GM12873 (cell line): ENCODE results near the gene RNF8.

ENCODE experiments used
- TF ChIP-seq, protein P1 (sequence below): IDR thresholded peaks from 2 replicates; pipeline ENCODE4 v1.5.1; 2012; ENCODE audit warnings: low read depth, mild to moderate bottlenecking, moderate library complexity, low read length, control low read depth; ENCODE audit not compliant: insufficient read depth; ENCODE audit errors: missing control alignments

Gene RNF8

DNA sequence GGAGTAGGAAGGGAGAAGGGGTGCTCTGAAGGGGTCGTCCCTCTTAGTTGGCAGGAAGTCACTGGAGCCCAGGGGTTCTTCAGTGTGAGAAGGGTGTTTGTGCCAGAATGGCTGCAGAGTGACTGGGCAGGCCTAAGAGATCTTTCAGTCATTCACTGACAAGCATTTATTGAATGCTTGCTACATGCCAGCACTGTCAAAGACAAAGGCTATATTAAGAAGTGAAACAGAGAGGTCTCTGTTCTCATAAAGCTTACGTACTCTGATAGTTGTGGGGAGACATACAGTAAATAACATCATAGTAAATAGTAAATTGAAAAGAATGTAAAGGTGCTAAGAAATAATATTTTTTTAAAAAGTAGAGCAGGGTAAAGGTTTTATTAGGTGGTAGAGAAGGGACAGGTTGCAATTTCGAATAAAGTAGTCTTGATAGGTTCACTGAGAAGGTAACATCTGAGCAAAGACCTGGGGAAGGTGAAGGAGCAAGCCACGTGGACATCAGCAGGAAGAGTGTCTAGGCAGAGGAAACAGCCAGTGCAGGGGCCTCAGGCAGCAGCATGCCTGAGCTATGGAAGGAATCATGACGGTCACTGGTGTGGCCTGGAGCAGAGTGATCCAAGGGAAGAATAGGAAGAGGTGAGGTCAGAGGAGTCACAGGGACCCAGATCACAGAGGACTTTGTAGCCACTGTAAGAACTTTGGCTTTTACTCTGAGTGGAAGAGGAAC lies 36.3 kb upstream of the RNF8 start:
- TF ChIP-seq, protein P1, sequence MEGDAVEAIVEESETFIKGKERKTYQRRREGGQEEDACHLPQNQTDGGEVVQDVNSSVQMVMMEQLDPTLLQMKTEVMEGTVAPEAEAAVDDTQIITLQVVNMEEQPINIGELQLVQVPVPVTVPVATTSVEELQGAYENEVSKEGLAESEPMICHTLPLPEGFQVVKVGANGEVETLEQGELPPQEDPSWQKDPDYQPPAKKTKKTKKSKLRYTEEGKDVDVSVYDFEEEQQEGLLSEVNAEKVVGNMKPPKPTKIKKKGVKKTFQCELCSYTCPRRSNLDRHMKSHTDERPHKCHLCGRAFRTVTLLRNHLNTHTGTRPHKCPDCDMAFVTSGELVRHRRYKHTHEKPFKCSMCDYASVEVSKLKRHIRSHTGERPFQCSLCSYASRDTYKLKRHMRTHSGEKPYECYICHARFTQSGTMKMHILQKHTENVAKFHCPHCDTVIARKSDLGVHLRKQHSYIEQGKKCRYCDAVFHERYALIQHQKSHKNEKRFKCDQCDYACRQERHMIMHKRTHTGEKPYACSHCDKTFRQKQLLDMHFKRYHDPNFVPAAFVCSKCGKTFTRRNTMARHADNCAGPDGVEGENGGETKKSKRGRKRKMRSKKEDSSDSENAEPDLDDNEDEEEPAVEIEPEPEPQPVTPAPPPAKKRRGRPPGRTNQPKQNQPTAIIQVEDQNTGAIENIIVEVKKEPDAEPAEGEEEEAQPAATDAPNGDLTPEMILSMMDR = no peak

DNA sequence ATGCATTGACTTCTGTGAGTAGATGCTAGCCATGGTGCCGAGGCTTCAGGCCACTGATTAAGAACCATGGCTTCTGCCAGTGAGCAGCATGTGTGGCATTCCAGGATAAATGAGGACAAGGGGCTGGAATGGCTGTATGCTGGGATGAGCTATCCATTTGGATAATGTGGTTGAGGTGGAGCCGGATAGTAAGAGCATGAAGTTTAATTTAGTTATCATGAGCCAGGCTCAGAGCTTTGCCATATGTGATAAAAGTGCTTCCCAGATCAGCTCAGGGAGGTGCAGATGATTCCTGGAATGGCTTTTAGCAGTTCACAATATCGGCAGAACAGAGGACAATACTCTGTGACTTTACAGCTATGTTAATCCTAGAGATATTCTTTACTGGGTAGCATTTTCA lies 34.6 kb upstream of the RNF8 start:
- TF ChIP-seq, protein P1 = no peak

DNA sequence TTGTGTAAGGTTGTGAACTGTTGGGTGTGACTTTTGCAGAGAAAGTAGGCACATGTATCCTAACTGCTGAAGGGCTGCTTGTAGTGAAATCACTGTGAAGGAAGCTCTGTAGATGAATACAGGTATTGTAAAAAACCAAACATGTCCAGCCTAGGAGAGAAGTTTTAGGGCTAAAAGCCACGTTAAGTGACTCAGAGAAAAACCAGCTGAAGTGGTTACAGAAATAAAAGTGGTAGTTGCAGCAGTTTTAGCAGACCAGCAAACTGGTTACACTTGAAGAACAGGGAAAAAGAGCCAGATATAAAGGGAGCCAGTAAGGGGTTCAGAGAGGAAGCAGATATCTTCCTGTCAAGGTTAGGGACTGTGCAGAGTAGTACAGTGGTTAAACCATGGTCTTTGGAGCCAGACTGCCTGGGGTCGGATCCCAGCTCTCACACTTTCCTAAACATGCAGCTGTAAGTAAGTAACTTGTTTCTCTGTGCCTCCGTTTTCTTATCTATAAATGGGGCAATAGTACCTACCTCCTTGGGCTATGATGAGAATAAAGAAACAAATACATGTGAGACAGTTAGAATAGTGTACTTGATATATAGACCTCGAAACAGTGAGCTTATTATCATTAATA lies 33.8 kb upstream of the RNF8 start:
- TF ChIP-seq, protein P1 = no peak

DNA sequence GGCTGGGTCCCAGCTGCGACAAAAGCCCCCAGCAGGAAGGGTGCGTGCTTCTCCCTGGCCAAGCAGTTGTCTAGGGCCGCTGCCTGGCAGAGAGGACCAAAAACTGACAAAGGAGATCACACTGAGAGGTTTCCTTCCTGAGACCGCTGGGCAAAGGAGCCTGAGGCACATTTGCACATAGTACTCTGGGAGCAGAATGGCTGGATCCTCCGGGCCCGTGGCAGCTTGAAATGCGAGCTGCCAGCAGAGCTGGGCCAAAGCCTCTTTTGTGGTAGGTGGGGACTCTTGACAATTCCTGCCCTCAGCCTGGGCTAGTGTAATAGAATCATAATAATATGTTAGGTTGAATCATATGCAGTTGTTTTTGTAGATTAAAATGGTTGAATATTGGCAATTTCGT lies 33.1 kb upstream of the RNF8 start:
- TF ChIP-seq, protein P1 = no peak

DNA sequence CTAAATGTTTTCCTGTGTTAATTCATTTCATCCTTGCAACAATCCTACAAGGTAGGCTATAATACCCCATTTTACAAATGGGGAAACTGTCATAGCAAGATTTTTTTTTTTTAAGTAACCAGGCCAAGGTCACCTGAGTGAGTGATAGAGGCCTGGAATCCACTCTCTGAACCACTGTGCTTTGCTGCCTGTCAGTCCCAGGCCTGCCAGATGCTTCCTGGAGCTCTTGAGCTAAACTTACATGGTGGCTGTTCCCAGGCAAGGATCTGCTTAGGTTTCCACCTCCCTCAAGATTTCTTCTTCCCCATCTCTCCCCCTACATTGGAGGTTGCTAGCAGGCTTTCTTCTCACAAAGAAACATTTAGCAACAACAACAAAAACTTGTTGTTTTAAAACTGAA lies 32.7 kb upstream of the RNF8 start:
- TF ChIP-seq, protein P1 = no peak

DNA sequence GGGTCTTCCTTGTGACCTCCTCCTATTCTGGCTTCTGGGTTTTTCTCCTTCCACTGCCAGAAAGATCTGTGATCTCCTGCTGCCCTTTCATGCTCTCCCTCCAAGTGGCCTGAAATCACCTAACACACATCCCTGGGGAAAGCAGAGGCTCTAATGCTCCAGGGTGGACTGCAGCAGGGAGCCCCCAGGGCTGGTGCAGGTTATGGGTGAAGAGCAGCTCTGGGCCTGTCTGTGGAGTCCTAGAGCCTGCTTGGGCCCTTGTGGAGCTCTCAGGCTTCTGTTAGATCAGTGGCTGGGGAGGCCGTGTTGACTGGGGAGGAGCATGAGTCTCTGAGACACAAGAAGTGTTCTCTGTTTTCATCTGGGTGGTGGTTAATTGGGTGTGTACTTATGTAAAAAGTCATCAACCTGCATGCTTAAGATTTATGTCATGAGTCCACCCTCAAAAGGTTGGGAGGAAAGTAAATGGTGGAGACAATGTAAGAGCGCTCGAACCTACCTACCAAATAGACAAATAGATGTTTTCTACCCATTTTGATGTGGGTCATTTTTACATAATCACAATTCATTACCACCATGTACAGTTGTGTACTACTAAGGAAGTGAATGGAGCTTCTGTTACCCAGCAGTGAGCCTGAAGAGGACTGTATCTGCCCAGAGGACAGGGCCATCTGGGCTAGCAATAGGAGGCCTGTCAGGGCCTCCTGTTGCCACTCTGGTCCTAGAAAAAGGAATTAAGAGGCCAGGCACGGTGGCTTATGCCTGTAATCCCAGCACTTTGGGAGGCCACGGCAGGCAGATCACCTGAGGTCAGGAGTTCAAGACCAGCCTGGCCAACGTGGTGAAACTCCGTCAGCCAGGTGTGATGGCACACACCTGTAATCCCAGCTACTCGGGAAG lies 32.0 kb upstream of the RNF8 start:
- TF ChIP-seq, protein P1 = no peak

DNA sequence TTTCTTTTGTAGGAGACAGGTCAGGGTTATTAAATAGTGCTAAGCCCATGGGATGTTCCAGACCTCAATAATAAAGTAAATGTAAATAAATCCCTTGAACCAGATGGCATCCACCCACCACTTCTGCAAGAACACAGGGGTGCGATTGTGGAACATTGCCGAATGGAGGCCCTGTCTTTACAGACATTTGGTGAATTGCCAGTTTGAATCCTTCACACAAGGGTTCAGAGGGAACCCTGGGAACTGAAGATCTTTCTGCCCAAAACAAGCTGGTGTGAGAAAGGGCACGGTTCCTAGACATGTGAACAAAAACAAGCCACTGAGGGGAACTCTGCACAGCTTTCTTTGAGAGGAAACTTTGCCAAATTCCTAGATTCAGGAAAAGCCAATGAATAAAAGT lies 30.2 kb upstream of the RNF8 start:
- TF ChIP-seq, protein P1 = no peak
